Type B pancreatic cell (in vitro differentiated cells): ENCODE results near the gene TBC1D22A. TPM values are rescaled to one million over a fixed set of nuclear protein-coding genes. Genes with fewer than 3 reads are reported as not detected.

Experiments used
- DNase-seq: peaks from one replicate; pipeline ENCODE4 v3.0.0; 2021; ENCODE audit warnings: mixed read lengths; ENCODE audit not compliant: unreplicated experiment; ENCODE audit errors: extremely low spot score
- H3K27ac Mint-ChIP-seq: 2 replicates; pipeline ENCODE4 v1.8.0; 2021; ENCODE audit warnings: mild to moderate bottlenecking, mixed read lengths
- H3K27me3 Mint-ChIP-seq: 2 replicates; pipeline ENCODE4 v1.8.0; 2021; ENCODE audit warnings: mixed read lengths
- H3K36me3 Mint-ChIP-seq: 2 replicates; pipeline ENCODE4 v1.8.0; 2021; ENCODE audit warnings: mixed read lengths
- H3K4me1 Mint-ChIP-seq: one replicate; pipeline ENCODE4 v1.8.0; 2021; ENCODE audit warnings: mixed read lengths; ENCODE audit not compliant: unreplicated experiment
- H3K4me3 Mint-ChIP-seq: 2 replicates; pipeline ENCODE4 v1.8.0; 2021; ENCODE audit warnings: mild to moderate bottlenecking, mixed read lengths
- H3K9me3 Mint-ChIP-seq: 2 replicates; pipeline ENCODE4 v1.8.0; 2021; ENCODE audit warnings: mixed read lengths
- CTCF ChIP-seq: fragments of 200-600 bp; sonication (generic); conservative IDR thresholded peaks from 2 replicates; pipeline ENCODE4 v1.5.0; 2021; ENCODE audit warnings: antibody characterized with exemption, mild to moderate bottlenecking
- total RNA-seq: library from RNA; stranded (reverse); gene quantifications from 2 replicates; pipeline ENCODE4 v1.2.1, GENCODE V29; 2021; ENCODE audit warnings: low replicate concordance

TBC1D22A gene
- total RNA-seq, 1 donor from 2014 or later, result 16.2 TPM

GRCh38 chr22:47219789-47220188 lies 457.3 kb downstream of the TBC1D22A start:
- no peaks in the 10 kb centered on the region for H3K27me3 Mint-ChIP-seq
- H3K27ac Mint-ChIP-seq, result no peak overlapping the region
- no peak for TF ChIP-seq CTCF
- H3K4me1 Mint-ChIP-seq, result no peaks in the 10 kb centered on the region
- H3K4me3 Mint-ChIP-seq, result no peak overlapping the region
- no peak for DNase-seq
- peaks cover 3% of the 10 kb centered on the region for H3K36me3 Mint-ChIP-seq
- H3K9me3 Mint-ChIP-seq, result peaks cover 8% of the 10 kb centered on the region

GRCh38 chr22:47220752-47221151 lies 458.3 kb downstream of the TBC1D22A start:
- H3K36me3 Mint-ChIP-seq, result peaks cover 3% of the 10 kb centered on the region
- H3K27me3 Mint-ChIP-seq, result no peaks in the 10 kb centered on the region
- no peak for TF ChIP-seq CTCF
- H3K9me3 Mint-ChIP-seq, result peaks cover 8% of the 10 kb centered on the region
- no peak overlapping the region for H3K4me3 Mint-ChIP-seq
- no peak for DNase-seq
- no peaks in the 10 kb centered on the region for H3K4me1 Mint-ChIP-seq
- H3K27ac Mint-ChIP-seq, result no peak overlapping the region

- Mint-ChIP-seq H3K36me3 (peaks cover 3% of the 10 kb centered on the region), H3K9me3 (peaks cover 7% of the 10 kb centered on the region), H3K27me3 (no peaks in the 10 kb centered on the region), H3K4me3 (no peak overlapping the region), H3K27ac (no peak overlapping the region), H3K4me1 (no peaks in the 10 kb centered on the region)
- no peak for DNase-seq
- no peak for TF ChIP-seq CTCF
Measured at GRCh38 chr22:47221840-47222615, 459.6 kb downstream of the TBC1D22A start.

Other genes with a start within 250 kb of the TBC1D22A start
- 27.8 and 67.1 TPM in 2 replicates for gene CELSR1, start 225.0 kb upstream of the TBC1D22A start, total RNA-seq
- 56.4 and 80.9 TPM in 2 replicates for gene GRAMD4, start 142.3 kb upstream of the TBC1D22A start, total RNA-seq
- gene CERK, start 24.4 kb upstream of the TBC1D22A start, total RNA-seq, result 43.3 and 67.5 TPM in 2 replicates